H1 (cell line): Measurements from ENCODE around the gene RBM24.

Experiments used
- EP300 ChIP-seq, 2 experiments: IDR thresholded peaks; 1 replicate in 1 of 2; 2 replicates in 1 of 2; pipeline ENCODE4 v1.6.1; 2011 to 2012; ENCODE audit warnings: low read depth in 2 of 2, low read length in 2 of 2, mild to moderate bottlenecking in 2 of 2, borderline replicate concordance in 1 of 2, inconsistent platforms in 1 of 2, moderate library complexity in 1 of 2
- POLR2A ChIP-seq, 2 experiments: IDR thresholded peaks; 1 replicate in 1 of 2; 2 replicates in 1 of 2; pipeline ENCODE4 v1.6.1; 2011; ENCODE audit warnings: low read depth in 2 of 2, low read length in 2 of 2, mild to moderate bottlenecking in 2 of 2; ENCODE audit errors: control extremely low read depth in 1 of 2
- TAF1 ChIP-seq: IDR thresholded peaks from 2 replicates; pipeline ENCODE4 v1.6.1; 2011; ENCODE audit warnings: mild to moderate bottlenecking, low read depth, low read length
- TF ChIP-seq, protein P1 (sequence below), 3 experiments: IDR thresholded peaks; 1 replicate in 2 of 3; 2 replicates in 1 of 3; pipeline versions ENCODE4 v1.5.1 to v1.6.1; 2011; ENCODE audit warnings: low read length in 3 of 3, mild to moderate bottlenecking in 3 of 3, inconsistent platforms in 2 of 3, low read depth in 1 of 3, moderate library complexity in 1 of 3; ENCODE audit not compliant: insufficient read depth in 1 of 3; ENCODE audit errors: control extremely low read depth in 1 of 3

DNA sequence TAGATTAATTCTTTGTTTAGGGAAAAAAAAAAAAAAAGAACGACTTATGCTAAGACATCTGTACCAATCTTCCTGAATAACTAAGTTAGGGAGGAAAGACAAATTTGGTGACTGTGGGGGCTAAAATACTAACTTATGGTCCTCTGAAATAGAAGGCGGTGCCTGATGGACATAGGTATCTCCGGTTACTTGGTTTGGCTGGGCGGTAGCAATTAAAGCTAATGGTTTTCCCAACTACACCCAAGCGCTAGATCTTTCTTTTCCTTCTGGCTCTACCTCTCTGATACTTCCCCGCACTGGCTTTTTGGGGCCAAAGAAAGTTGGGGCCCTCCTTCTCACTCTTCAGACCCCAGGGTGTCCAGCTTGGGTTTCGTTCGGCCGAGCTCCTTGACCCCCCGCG is 1.0 kb upstream of the RBM24 start:
- no peak for TF ChIP-seq TAF1
- TF ChIP-seq EP300 (IDR thresholded peaks at IDR 0.05; ENCODE audit: borderline replicate concordance in 1 of 2, low read depth in 2 of 2, low read length in 2 of 2): no peak
- TF ChIP-seq, protein P1, sequence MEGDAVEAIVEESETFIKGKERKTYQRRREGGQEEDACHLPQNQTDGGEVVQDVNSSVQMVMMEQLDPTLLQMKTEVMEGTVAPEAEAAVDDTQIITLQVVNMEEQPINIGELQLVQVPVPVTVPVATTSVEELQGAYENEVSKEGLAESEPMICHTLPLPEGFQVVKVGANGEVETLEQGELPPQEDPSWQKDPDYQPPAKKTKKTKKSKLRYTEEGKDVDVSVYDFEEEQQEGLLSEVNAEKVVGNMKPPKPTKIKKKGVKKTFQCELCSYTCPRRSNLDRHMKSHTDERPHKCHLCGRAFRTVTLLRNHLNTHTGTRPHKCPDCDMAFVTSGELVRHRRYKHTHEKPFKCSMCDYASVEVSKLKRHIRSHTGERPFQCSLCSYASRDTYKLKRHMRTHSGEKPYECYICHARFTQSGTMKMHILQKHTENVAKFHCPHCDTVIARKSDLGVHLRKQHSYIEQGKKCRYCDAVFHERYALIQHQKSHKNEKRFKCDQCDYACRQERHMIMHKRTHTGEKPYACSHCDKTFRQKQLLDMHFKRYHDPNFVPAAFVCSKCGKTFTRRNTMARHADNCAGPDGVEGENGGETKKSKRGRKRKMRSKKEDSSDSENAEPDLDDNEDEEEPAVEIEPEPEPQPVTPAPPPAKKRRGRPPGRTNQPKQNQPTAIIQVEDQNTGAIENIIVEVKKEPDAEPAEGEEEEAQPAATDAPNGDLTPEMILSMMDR (IDR thresholded peaks at IDR 0.05; ENCODE audit: control extremely low read depth in 1 of 3, insufficient read depth in 1 of 3, low read depth in 1 of 3, low read length in 3 of 3): no peak
- no peak for TF ChIP-seq POLR2A (IDR thresholded peaks at IDR 0.05; ENCODE audit: control extremely low read depth in 1 of 2, low read depth in 2 of 2, low read length in 2 of 2)
